ENCODE data around the gene MSI2. TPM values are rescaled to one million over a fixed set of nuclear protein-coding genes. Genes with fewer than 3 reads are reported as not detected.

The MSI2 gene
- total and polyA plus RNA-seq, 2 donors (not counting 3 experiments of a cell fraction or from before 2014, with no cell fraction given): 20.9 to 59.3 TPM

- Histone ChIP-seq H4K20me1 (replicated peaks; ENCODE audit: control insufficient read depth, extremely low read depth, insufficient read depth, low read length) (peaks cover 2% of the 10 kb centered on the region), H3K9me3 (replicated peaks; ENCODE audit: control insufficient read depth, insufficient read depth, low read length) (no peaks in the 10 kb centered on the region), H3K27me3 (ENCODE audit: control insufficient read depth in 2 of 2, insufficient read depth in 2 of 2, low read length in 2 of 2) (no peaks in the 10 kb centered on the region), H3K9me1 (replicated peaks; ENCODE audit: control insufficient read depth, extremely low read depth, insufficient read depth, low read length) (no peaks in the 10 kb centered on the region), H3K4me1 (ENCODE audit: control insufficient read depth, extremely low read depth, insufficient read depth, low read length) (no peaks in the 10 kb centered on the region), H2AFZ (ENCODE audit: low read depth, low read length) (no peak overlapping the region), H3K9ac (replicated peaks; ENCODE audit: extremely low read depth, insufficient read depth, low read length) (no peak overlapping the region), H3K27ac (ENCODE audit: insufficient read depth, low read depth, low read length) (no peak overlapping the region), H3K36me3 (ENCODE audit: control insufficient read depth in 2 of 2, extremely low read depth in 1 of 2, insufficient read depth in 2 of 2, low read length in 2 of 2) (no peaks in the 10 kb centered on the region), H3K79me2 (ENCODE audit: control insufficient read depth, insufficient read depth, low read length) (no peaks in the 10 kb centered on the region), H3K4me3 (replicated peaks in 1 of 3; ENCODE audit: insufficient read depth in 1 of 3, low read depth in 1 of 3, low read length in 3 of 3) (no peak overlapping the region), H3K4me2 (ENCODE audit: insufficient read depth, low read length) (no peak overlapping the region)
- CTCF ChIA-PET: no interaction called here
- intact Hi-C loops (cut with micrococcal nuclease): no loop called here
- POLR2A ChIA-PET: no interaction called here
- no peak for FAIRE-seq
- no peak for TF ChIP-seq GATA2 (IDR thresholded peaks at IDR 0.05; ENCODE audit: insufficient read depth, insufficient read length, low read depth, low read length)
- dilution Hi-C loops (cut with MboI; ENCODE audit: extremely low pct_ligation_motif_present, low sequenced_read_pairs): no loop called here
- DNase-seq (ENCODE audit: low read depth, low spot score): no peak
- BruUV-seq (replicated peaks): no TSS peak
Observed at GRCh38 chr17:57337390-57337789, 81.1 kb downstream of the MSI2 start.

DNA sequence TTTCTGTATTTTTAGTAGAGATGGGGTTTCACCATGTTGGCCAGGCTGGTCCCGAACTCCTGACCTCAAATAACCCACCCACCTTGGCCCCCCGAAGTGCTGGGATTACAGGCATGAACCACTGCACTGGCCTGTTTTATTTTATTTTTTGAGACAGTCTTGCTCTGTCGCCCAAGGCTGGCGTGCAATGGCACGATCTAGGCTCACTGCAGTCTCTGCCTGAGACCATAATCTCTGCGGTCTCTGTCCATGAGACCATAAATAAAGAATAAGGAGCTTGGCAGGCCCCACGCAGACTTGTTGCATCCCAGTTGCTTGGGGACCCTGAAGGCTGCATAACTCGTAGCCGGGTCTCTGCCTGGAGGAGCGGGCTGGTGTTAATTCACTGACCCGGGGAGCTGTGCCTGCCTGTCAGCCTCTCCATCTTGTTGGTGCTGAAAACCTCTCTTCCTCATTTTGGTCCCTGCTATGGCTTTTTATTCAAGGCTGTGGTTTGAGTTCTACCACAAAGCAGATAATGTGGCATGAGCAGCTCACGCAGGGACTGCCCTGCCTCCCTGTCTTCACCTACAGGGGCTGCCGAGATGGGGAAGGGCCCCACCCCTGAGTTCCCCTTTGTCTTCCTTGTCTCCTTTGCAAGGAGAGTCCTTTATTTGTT lies 82.1 kb downstream of the MSI2 start:
- Histone ChIP-seq H3K9me3 (replicated peaks; ENCODE audit: control insufficient read depth, insufficient read depth, low read length) (no peaks in the 10 kb centered on the region), H3K9me1 (replicated peaks; ENCODE audit: control insufficient read depth, extremely low read depth, insufficient read depth, low read length) (no peaks in the 10 kb centered on the region), H3K27ac (ENCODE audit: insufficient read depth, low read depth, low read length) (no peak overlapping the region), H3K36me3 (ENCODE audit: control insufficient read depth in 2 of 2, extremely low read depth in 1 of 2, insufficient read depth in 2 of 2, low read length in 2 of 2) (no peaks in the 10 kb centered on the region), H3K4me1 (ENCODE audit: control insufficient read depth, extremely low read depth, insufficient read depth, low read length) (no peaks in the 10 kb centered on the region), H2AFZ (ENCODE audit: low read depth, low read length) (no peak overlapping the region), H3K4me3 (replicated peaks in 1 of 3; ENCODE audit: insufficient read depth in 1 of 3, low read depth in 1 of 3, low read length in 3 of 3) (no peak overlapping the region), H3K4me2 (ENCODE audit: insufficient read depth, low read length) (no peak overlapping the region), H3K27me3 (ENCODE audit: control insufficient read depth in 2 of 2, insufficient read depth in 2 of 2, low read length in 2 of 2) (no peaks in the 10 kb centered on the region), H3K79me2 (ENCODE audit: control insufficient read depth, insufficient read depth, low read length) (no peaks in the 10 kb centered on the region), H4K20me1 (replicated peaks; ENCODE audit: control insufficient read depth, extremely low read depth, insufficient read depth, low read length) (peaks cover 2% of the 10 kb centered on the region), H3K9ac (replicated peaks; ENCODE audit: extremely low read depth, insufficient read depth, low read length) (no peak overlapping the region)
- dilution Hi-C loops (cut with MboI; ENCODE audit: extremely low pct_ligation_motif_present, low sequenced_read_pairs): no loop called here
- TF ChIP-seq MYC (IDR thresholded peaks at IDR 0.05; ENCODE audit: low read depth, low read length) (no peak), POLR2A (IDR thresholded peaks at IDR 0.05; ENCODE audit: low read depth, low read length) (no peak)
- POLR2A ChIA-PET: no interaction called here
- DNase-seq (ENCODE audit: low read depth, low spot score) (no peak), FAIRE-seq (no peak)
- CTCF ChIA-PET: no interaction called here
- intact Hi-C loops (cut with micrococcal nuclease): no loop called here
- BruUV-seq (replicated peaks): no TSS peak

Measured in endothelial cell of umbilical vein (primary cell).